Measurements from ENCODE around the gene TIAM2.

GRCh38 chr6:155024391-155025027 lies 29.4 kb downstream of the TIAM2 start:
- no peak for TF ChIP-seq CTCF (IDR thresholded peaks at IDR 0.05; ENCODE audit: extremely low read depth in 1 of 2, insufficient read depth in 1 of 2, low read depth in 1 of 2, low read length in 2 of 2)
- no peak for TF ChIP-seq POLR2A (IDR thresholded peaks at IDR 0.05; ENCODE audit: low read depth, low read length)
- TF ChIP-seq FOS (IDR thresholded peaks at IDR 0.05; ENCODE audit: borderline replicate concordance, insufficient read depth, low read length): no peak
- no peak for TF ChIP-seq EZH2 (IDR thresholded peaks at IDR 0.05; ENCODE audit: borderline replicate concordance, low read depth, low read length, severe bottlenecking)
- no peak for TF ChIP-seq POLR2AphosphoS5 (IDR thresholded peaks at IDR 0.05; ENCODE audit: insufficient read depth, low read depth, low read length)
- TF ChIP-seq MAX (IDR thresholded peaks at IDR 0.05; ENCODE audit: insufficient read depth, insufficient read length): no peak

All from endothelial cell of umbilical vein (primary cell).